HepG2 (cell line): ENCODE data around the gene HDGF. TPM values are rescaled to one million over a fixed set of nuclear protein-coding genes. Genes with fewer than 3 reads are reported as not detected.

Experiments used
- CCDC6 ChIP-seq: sonication (generic); formaldehyde crosslinking; IDR thresholded peaks from 2 replicates; pipeline ENCODE4 v1.8.1; 2022; ENCODE audit warnings: mild to moderate bottlenecking, missing genetic modification reagents, moderate library complexity
- FOSL2 ChIP-seq: sonication (generic); formaldehyde crosslinking; IDR thresholded peaks from 2 replicates; pipeline ENCODE4 v1.4.0; 2020; ENCODE audit warnings: missing genetic modification reagents
- FOXA3 ChIP-seq: IDR thresholded peaks from 2 replicates; pipeline ENCODE4 v1.6.1; 2016; ENCODE audit warnings: missing genetic modification reagents, missing compliant biosample characterization
- FOXO1 ChIP-seq: sonication (generic); formaldehyde crosslinking; IDR thresholded peaks from 2 replicates; pipeline ENCODE4 v1.4.0; 2020; ENCODE audit warnings: missing genetic modification reagents
- ISL2 ChIP-seq: sonication (generic); formaldehyde crosslinking; IDR thresholded peaks from 2 replicates; pipeline ENCODE4 v1.5.0; 2020; ENCODE audit warnings: missing genetic modification reagents
- MIER2 ChIP-seq: IDR thresholded peaks from 2 replicates; pipeline ENCODE4 v1.6.1; 2016; ENCODE audit warnings: missing biosample characterization, missing genetic modification reagents
- MIXL1 ChIP-seq: IDR thresholded peaks from 2 replicates; pipeline ENCODE4 v1.6.1; 2016
- RBAK ChIP-seq: sonication (generic); formaldehyde crosslinking; IDR thresholded peaks from 2 replicates; pipeline ENCODE4 v1.5.1; 2020; ENCODE audit warnings: mild to moderate bottlenecking, missing genetic modification reagents
- SALL1 ChIP-seq: sonication (generic); formaldehyde crosslinking; IDR thresholded peaks from 2 replicates; pipeline ENCODE4 v1.8.0; 2022; ENCODE audit warnings: mild to moderate bottlenecking, missing genetic modification reagents
- SRSF9 ChIP-seq: fragments of 200-400 bp; formaldehyde crosslinking; IDR thresholded peaks from 2 replicates; pipeline ENCODE4 v1.6.1; 2018; ENCODE audit warnings: borderline replicate concordance, mild to moderate bottlenecking, low read depth, low read length; ENCODE audit not compliant: insufficient read depth, poor library complexity, severe bottlenecking
- ZBTB38 ChIP-seq: sonication (generic); formaldehyde crosslinking; IDR thresholded peaks from 2 replicates; pipeline ENCODE4 v1.5.1; 2020; ENCODE audit warnings: mild to moderate bottlenecking, missing genetic modification reagents
- ZGPAT ChIP-seq: IDR thresholded peaks from 2 replicates; pipeline ENCODE4 v1.6.1; 2016; ENCODE audit warnings: mild to moderate bottlenecking
- ZNF431 ChIP-seq: sonication (generic); formaldehyde crosslinking; IDR thresholded peaks from 2 replicates; pipeline ENCODE4 v1.9.0; 2022; ENCODE audit warnings: missing genetic modification reagents, low read depth, mild to moderate bottlenecking, borderline replicate concordance
- ZNF441 ChIP-seq: sonication (generic); formaldehyde crosslinking; IDR thresholded peaks from 2 replicates; pipeline ENCODE4 v1.7.0; 2021; ENCODE audit warnings: missing genetic modification reagents, borderline replicate concordance
- ZNF839 ChIP-seq: sonication (generic); formaldehyde crosslinking; IDR thresholded peaks from 2 replicates; pipeline ENCODE4 v1.4.0; 2020; ENCODE audit warnings: missing genetic modification reagents, mild to moderate bottlenecking, borderline replicate concordance
- polyA plus RNA-seq, 8 experiments: library from polyadenylated mRNA; depleted of rRNA in 3 of 8; stranded (reverse) in 7 of 8; unstranded in 1 of 8; fragments of >200 nt; fragmentation: Illumina TruSeq in 4 of 8; extraction: Trizol in 4 of 8; gene quantifications; 2 replicates each; pipeline versions ENCODE4 v1.2.1 to v1.2.3, GENCODE V29; 2011 to 2016; ENCODE audit warnings: low read depth in 4 of 8, missing spikeins in 1 of 8, mixed read lengths in 1 of 8; ENCODE audit not compliant: insufficient read depth in 1 of 8
- total RNA-seq, 5 experiments: library from RNA; depleted of rRNA; stranded (reverse); fragments of >200 nt; fragmentation: Illumina TruSeq; extraction: Trizol; gene quantifications; 2 replicates each; pipeline ENCODE4 v1.2.3, GENCODE V29; 2016; ENCODE audit warnings: low read depth in 1 of 5
- TF ChIP-seq, protein P1 (sequence below): sonication (generic); formaldehyde crosslinking; IDR thresholded peaks from 2 replicates; pipeline ENCODE4 v1.4.0; 2020; ENCODE audit warnings: missing genetic modification reagents
- TF ChIP-seq, protein P2 (sequence below): sonication (generic); formaldehyde crosslinking; IDR thresholded peaks from 2 replicates; pipeline ENCODE4 v1.4.0; 2020; ENCODE audit warnings: low read depth, missing genetic modification reagents
- TF ChIP-seq, protein P3 (sequence below): sonication (generic); formaldehyde crosslinking; IDR thresholded peaks from 2 replicates; pipeline ENCODE4 v1.4.0; 2020; ENCODE audit warnings: missing genetic modification reagents, borderline replicate concordance

The HDGF gene
- total and polyA plus RNA-seq, 2 of the 13 experiments (the other 11 are each of a cell fraction or from before 2014, with no cell fraction given): 156 to 196 TPM

DNA sequence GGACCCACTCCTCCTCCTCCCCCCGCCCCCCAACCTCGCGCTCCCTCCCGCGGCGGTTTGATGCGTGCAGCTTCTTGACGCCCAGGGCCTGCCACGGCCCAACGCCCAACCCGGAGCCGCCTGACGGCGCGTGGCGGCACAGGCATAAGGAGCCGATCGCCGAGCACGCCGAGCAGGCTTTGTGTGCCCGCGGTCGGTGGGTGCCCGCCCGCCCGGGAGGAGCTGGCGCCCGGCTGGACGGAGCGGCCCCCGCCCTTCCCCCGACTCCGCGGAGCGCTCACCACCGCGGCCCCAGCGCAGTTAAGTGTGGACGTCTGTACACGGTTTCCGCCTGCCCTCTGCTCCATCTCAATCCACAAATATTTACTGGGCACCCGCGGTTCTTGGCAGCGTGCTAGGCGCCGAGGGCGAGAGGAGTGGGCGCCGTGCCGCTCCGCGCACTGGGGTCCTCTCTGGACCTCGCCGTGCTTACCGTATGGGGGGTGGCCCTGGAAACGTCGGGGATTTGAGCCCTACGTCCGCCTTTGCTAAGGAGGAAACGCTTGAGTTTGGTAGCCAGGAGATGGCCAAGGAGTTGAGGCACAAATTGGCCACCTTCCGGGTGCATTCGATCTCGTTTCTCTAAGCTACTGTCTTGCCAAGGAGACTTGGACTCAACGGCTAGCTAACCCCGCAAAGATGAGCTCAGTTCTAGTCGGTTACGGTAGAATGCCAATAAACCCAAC is 444 bp upstream of the HDGF start (continued):
- TF ChIP-seq, protein P1, sequence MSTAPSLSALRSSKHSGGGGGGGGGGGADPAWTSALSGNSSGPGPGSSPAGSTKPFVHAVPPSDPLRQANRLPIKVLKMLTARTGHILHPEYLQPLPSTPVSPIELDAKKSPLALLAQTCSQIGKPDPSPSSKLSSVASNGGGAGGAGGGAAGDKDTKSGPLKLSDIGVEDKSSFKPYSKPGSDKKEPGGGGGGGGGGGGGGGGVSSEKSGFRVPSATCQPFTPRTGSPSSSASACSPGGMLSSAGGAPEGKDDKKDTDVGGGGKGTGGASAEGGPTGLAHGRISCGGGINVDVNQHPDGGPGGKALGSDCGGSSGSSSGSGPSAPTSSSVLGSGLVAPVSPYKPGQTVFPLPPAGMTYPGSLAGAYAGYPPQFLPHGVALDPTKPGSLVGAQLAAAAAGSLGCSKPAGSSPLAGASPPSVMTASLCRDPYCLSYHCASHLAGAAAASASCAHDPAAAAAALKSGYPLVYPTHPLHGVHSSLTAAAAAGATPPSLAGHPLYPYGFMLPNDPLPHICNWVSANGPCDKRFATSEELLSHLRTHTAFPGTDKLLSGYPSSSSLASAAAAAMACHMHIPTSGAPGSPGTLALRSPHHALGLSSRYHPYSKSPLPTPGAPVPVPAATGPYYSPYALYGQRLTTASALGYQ: peak; percentile 37; the same call in 1 of the 2 replicates
- TF ChIP-seq FOXA3 (CRISPR knock-in tag) (peak; percentile 42; the same call in 1 of the 2 replicates), FOSL2 (peak; percentile 63), RBAK (CRISPR knock-in tag) (no peak), SRSF9 (no peak), SALL1 (peak; percentile 81), MIXL1 (CRISPR knock-in tag) (no peak), ISL2 (CRISPR knock-in tag) (peak; percentile 36; the same call in 1 of the 2 replicates), ZNF441 (CRISPR knock-in tag) (0 out of 2 replicates have a peak, but pooled peaks have one; percentile 52), ZBTB38 (peak; percentile 48; the same call in 1 of the 2 replicates), ZNF839 (CRISPR knock-in tag) (peak; percentile 34; the same call in 1 of the 2 replicates), ZGPAT (CRISPR knock-in tag) (peak; percentile 87), FOXO1 (CRISPR knock-in tag) (peak; percentile 58), ZNF431 (CRISPR knock-in tag) (peak; percentile 53; the same call in 1 of the 2 replicates), MIER2 (0 out of 2 replicates have a peak, but pooled peaks have one; percentile 38), CCDC6 (CRISPR knock-in tag) (peak; percentile 57)
- TF ChIP-seq, protein P2, sequence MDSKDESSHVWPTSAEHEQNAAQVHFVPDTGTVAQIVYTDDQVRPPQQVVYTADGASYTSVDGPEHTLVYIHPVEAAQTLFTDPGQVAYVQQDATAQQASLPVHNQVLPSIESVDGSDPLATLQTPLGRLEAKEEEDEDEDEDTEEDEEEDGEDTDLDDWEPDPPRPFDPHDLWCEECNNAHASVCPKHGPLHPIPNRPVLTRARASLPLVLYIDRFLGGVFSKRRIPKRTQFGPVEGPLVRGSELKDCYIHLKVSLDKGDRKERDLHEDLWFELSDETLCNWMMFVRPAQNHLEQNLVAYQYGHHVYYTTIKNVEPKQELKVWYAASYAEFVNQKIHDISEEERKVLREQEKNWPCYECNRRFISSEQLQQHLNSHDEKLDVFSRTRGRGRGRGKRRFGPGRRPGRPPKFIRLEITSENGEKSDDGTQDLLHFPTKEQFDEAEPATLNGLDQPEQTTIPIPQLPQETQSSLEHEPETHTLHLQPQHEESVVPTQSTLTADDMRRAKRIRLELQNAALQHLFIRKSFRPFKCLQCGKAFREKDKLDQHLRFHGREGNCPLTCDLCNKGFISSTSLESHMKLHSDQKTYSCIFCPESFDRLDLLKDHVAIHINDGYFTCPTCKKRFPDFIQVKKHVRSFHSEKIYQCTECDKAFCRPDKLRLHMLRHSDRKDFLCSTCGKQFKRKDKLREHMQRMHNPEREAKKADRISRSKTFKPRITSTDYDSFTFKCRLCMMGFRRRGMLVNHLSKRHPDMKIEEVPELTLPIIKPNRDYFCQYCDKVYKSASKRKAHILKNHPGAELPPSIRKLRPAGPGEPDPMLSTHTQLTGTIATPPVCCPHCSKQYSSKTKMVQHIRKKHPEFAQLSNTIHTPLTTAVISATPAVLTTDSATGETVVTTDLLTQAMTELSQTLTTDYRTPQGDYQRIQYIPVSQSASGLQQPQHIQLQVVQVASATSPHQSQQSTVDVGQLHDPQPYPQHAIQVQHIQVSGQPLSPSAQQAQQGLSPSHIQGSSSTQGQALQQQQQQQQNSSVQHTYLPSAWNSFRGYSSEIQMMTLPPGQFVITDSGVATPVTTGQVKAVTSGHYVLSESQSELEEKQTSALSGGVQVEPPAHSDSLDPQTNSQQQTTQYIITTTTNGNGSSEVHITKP (CRISPR knock-in tag): no peak
- TF ChIP-seq, protein P3, sequence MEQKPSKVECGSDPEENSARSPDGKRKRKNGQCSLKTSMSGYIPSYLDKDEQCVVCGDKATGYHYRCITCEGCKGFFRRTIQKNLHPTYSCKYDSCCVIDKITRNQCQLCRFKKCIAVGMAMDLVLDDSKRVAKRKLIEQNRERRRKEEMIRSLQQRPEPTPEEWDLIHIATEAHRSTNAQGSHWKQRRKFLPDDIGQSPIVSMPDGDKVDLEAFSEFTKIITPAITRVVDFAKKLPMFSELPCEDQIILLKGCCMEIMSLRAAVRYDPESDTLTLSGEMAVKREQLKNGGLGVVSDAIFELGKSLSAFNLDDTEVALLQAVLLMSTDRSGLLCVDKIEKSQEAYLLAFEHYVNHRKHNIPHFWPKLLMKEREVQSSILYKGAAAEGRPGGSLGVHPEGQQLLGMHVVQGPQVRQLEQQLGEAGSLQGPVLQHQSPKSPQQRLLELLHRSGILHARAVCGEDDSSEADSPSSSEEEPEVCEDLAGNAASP (CRISPR knock-in tag): peak; percentile 59; the same call in 1 of the 2 replicates
